Measurements from ENCODE around the gene RIMBP2. TPM values are rescaled to one million over a fixed set of nuclear protein-coding genes. Genes with fewer than 3 reads are reported as not detected.
"Not testable (repeated sequence)": the region's sequence is repeated elsewhere in the genome, so short reads cannot be mapped to it uniquely, and the experiment has no call there.

The RIMBP2 gene
- total and polyA plus RNA-seq, 9 donors: 1.1 to 16.2 (median 3.5) TPM

DNA sequence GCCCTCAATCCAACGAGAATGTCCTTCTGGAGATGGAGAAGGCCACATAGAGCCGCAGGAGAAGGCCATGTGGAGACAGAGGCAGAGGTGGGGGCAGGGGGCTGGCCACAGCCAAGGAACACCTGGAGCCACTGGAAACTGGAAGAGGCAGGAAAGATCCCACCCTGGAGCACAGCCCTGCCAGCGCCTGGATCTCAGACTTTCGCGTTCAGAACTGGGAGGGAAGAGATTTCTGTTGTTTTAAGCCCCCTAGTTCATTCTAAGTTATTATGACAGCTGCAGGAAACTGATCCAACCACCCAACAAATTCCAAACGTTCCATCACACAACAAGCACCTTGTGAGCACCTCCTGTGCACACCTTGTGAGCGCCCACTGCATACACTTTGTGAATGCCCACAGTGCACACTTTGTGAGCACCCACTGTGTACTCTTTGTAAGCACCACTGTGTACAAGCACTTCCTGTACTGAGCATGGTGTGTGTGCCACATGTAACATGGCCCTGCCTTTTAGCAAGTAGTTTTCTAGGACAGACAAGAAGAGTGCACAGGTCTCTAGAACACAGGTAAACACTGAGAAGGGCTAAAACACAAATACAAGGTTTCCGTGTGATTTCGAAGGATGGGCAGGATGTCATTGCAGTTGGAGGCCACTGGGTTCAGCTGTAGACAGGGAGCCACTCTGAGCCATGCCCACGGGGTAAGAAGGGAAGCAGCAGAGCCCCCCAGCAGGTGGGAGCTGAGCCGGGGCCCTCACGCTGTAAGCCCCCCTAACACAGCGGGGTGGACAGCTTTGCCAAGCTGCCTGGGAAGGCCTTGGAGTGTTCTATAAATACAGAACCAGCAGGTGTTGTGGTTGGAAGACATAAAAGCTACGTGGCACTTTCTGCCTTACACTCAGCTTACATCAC is 15.4 kb downstream of the RIMBP2 start:
- Histone ChIP-seq H3K9me3 (no peaks in the 10 kb centered on the region), H3K27me3 (no peaks in the 10 kb centered on the region), H3K4me1 (ENCODE audit: insufficient read depth) (no peaks in the 10 kb centered on the region), H3K27ac (no peak overlapping the region), H3K36me3 (no peaks in the 10 kb centered on the region), H3K4me3 (no peak overlapping the region)
- intact Hi-C loops (cut with DNase I): no loop called here
- WGBS, 3 donors: 62 to 73% (median 66%) methylated on average over 14 of the region's 14 CpGs
- no peak for DNase-seq
- TF ChIP-seq EP300 (IDR thresholded peaks at IDR 0.05): no peak

DNA sequence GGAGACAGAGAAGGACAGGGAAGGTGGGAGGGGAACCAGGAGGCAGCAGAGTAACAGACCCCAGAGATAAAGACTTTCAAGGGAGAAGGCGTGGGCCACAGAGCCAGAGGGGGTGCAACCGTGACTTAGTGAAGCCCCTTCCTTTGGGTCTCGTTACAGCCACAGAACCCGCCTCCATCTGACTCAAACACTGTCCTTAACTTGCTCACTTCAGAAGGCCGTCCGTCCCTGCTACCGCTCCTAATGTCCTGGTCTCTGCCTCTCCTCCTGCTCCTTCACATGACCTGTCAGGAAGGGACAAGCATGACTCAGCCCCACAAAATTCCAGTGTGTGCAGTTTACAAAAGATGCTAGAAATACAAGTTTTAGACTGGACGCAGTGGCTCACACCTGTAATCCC is 18.0 kb downstream of the RIMBP2 start:
- H3K4me3 ChIP-seq: no peak overlapping the region
- no peaks in the 10 kb centered on the region for H3K27me3 ChIP-seq
- H3K4me1 ChIP-seq (ENCODE audit: insufficient read depth): no peaks in the 10 kb centered on the region
- DNase-seq: no peak
- no peak overlapping the region for H3K27ac ChIP-seq
- TF ChIP-seq, protein P1, sequence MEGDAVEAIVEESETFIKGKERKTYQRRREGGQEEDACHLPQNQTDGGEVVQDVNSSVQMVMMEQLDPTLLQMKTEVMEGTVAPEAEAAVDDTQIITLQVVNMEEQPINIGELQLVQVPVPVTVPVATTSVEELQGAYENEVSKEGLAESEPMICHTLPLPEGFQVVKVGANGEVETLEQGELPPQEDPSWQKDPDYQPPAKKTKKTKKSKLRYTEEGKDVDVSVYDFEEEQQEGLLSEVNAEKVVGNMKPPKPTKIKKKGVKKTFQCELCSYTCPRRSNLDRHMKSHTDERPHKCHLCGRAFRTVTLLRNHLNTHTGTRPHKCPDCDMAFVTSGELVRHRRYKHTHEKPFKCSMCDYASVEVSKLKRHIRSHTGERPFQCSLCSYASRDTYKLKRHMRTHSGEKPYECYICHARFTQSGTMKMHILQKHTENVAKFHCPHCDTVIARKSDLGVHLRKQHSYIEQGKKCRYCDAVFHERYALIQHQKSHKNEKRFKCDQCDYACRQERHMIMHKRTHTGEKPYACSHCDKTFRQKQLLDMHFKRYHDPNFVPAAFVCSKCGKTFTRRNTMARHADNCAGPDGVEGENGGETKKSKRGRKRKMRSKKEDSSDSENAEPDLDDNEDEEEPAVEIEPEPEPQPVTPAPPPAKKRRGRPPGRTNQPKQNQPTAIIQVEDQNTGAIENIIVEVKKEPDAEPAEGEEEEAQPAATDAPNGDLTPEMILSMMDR (IDR thresholded peaks at IDR 0.05): no peak
- TF ChIP-seq EP300 (IDR thresholded peaks at IDR 0.05) (no peak), POLR2A (IDR thresholded peaks at IDR 0.05) (no peak)
- H3K36me3 ChIP-seq: no peaks in the 10 kb centered on the region
- H3K9me3 ChIP-seq: no peaks in the 10 kb centered on the region
- WGBS, 3 donors: 89 to 93% (median 91%) methylated on average over 8 of the region's 8 CpGs
- intact Hi-C loops (cut with DNase I): no loop called here

DNA sequence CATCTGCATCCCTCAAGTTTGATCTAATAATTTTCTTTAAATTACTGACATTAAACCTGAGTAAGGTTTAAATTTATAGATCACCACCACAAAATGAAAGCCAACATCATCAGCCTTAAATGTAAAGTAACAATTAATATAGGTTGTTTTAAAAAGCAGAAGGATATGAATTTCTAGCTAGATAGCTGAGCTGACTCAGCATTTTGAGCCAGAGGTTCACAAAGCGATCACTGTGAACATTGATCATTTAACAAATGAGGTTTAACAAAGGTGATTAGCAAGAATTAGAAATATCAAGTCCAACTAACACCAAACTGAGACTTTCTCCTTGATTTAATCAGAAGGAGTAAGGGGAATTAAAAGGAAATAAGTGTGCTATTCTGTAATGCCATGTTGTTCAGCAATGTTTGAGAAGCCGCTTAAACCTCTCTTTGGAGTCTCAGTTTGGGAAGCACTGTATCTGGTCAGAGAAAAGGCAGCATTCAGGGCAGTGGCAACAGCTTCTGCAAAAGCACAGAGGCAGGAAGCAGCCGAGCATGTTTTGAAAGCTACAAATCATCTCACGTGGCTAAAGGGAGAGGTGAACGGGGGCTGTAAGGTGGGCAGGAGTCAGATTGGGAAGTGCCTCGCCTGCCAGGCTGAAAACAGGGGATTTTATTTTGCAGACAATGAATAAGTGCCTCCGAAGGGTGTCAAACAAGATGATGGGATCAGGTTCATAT is 19.6 kb downstream of the RIMBP2 start:
- WGBS, 3 donors: 53 to 59% (median 53%) methylated on average over 7 of the region's 7 CpGs
- Histone ChIP-seq H3K9me3 (no peaks in the 10 kb centered on the region), H3K36me3 (no peaks in the 10 kb centered on the region), H3K27ac (no peak overlapping the region), H3K27me3 (no peaks in the 10 kb centered on the region), H3K4me3 (no peak overlapping the region), H3K4me1 (ENCODE audit: insufficient read depth) (no peaks in the 10 kb centered on the region)
- TF ChIP-seq POLR2A (IDR thresholded peaks at IDR 0.05): no peak
- no peak for DNase-seq
- intact Hi-C loops (cut with DNase I): no loop called here

GRCh38 chr12:130695061-130695460 is 21.0 kb downstream of the RIMBP2 start:
- TF ChIP-seq, protein P1 (IDR thresholded peaks at IDR 0.05): no peak
- TF ChIP-seq EP300 (IDR thresholded peaks at IDR 0.05) (no peak), POLR2A (IDR thresholded peaks at IDR 0.05) (no peak)
- Histone ChIP-seq H3K9me3 (no peaks in the 10 kb centered on the region), H3K4me3 (no peak overlapping the region), H3K4me1 (ENCODE audit: insufficient read depth) (no peaks in the 10 kb centered on the region), H3K36me3 (no peaks in the 10 kb centered on the region), H3K27ac (no peak overlapping the region), H3K27me3 (no peaks in the 10 kb centered on the region)
- 71 to 73% (median 71%) methylated on average over 6 of the region's 6 CpGs for WGBS, 3 donors
- no peak for DNase-seq
- intact Hi-C loops (cut with DNase I): no loop called here

GRCh38 chr12:130689408-130690405 is 26.4 kb downstream of the RIMBP2 start:
- DNase-seq: no peak
- no peaks in the 10 kb centered on the region for H3K36me3 ChIP-seq
- WGBS, 3 donors: 90 to 91% (median 90%) methylated on average over 24 of the region's 24 CpGs
- no peaks in the 10 kb centered on the region for H3K9me3 ChIP-seq
- intact Hi-C loops (cut with DNase I): no loop called here
- H3K4me1 ChIP-seq (ENCODE audit: insufficient read depth): no peaks in the 10 kb centered on the region
- no peaks in the 10 kb centered on the region for H3K27me3 ChIP-seq
- TF ChIP-seq POLR2A (IDR thresholded peaks at IDR 0.05): no peak
- TF ChIP-seq, protein P1 (IDR thresholded peaks at IDR 0.05): no peak
- no peak for TF ChIP-seq EP300 (IDR thresholded peaks at IDR 0.05)
- H3K4me3 ChIP-seq: no peak overlapping the region
- no peak overlapping the region for H3K27ac ChIP-seq

GRCh38 chr12:130688999-130689398 is 27.1 kb downstream of the RIMBP2 start:
- H3K4me1 ChIP-seq (ENCODE audit: insufficient read depth); H3K36me3 ChIP-seq; H3K27ac ChIP-seq; intact Hi-C loops (cut with DNase I); H3K9me3 ChIP-seq; H3K4me3 ChIP-seq; DNase-seq; H3K27me3 ChIP-seq: not testable (repeated sequence)
- WGBS, 3 donors: 90 to 96% (median 91%) methylated on average over 16 of the region's 16 CpGs
